Measurements from ENCODE around the gene FGFR3. TPM values are rescaled to one million over a fixed set of nuclear protein-coding genes. Genes with fewer than 3 reads are reported as not detected.
A peak's percentile ranks its signal among the peaks of the same experiment; 100 is the strongest.

The FGFR3 gene
- total and polyA plus RNA-seq, 9 of the 15 experiments (the other 6 are each of a cell fraction or from before 2014, with no cell fraction given), result 1.2 to 60.4 (median 12.7) TPM

GRCh38 chr4:1749826-1750225, 43.3 kb upstream of the FGFR3 start:
- FAIRE-seq, result no peak
- intact Hi-C loops (cut with micrococcal nuclease), result loop anchor here (5.0 kb wide), 2 partner anchors 157 to 437 kb away; no protein-coding TSS in a partner anchor
- TF ChIP-seq PCBP1 (IDR thresholded peaks at IDR 0.05; ENCODE audit: low read depth, low read length, poor library complexity, severe bottlenecking) (no peak), XRCC5 (IDR thresholded peaks at IDR 0.05; ENCODE audit: low read depth, low read length) (no peak), ZNF431 (CRISPR knock-in tag; IDR thresholded peaks at IDR 0.05) (no peak), SIN3B (IDR thresholded peaks at IDR 0.05; ENCODE audit: low read depth) (no peak), LEF1 (IDR thresholded peaks at IDR 0.05) (no peak)
- no TSS peak for BruUV-seq (replicated peaks)
- CTCF ChIA-PET (ENCODE audit: low intra/inter-chr PET ratio), result interaction anchor here (6.2 kb wide), 1 partner anchor 60 kb away, joined by 94 read pairs; no protein-coding TSS in a partner anchor
- H4K20me1 ChIP-seq (replicated peaks; ENCODE audit: control insufficient read depth, insufficient read depth, low read length), result no peaks in the 10 kb centered on the region
- no peaks in the 10 kb centered on the region for H3K27me3 ChIP-seq (ENCODE audit: control insufficient read depth in 2 of 2, insufficient read depth in 2 of 2, low read length in 2 of 2)
- no peak overlapping the region for H3K27ac ChIP-seq (ENCODE audit: extremely low read depth, low read depth, low read length)
- in situ Hi-C loops (cut with MboI), result no loop called here
- H3K9me3 ChIP-seq (replicated peaks; ENCODE audit: control insufficient read depth, insufficient read depth, low read depth, low read length), result no peaks in the 10 kb centered on the region
- DNase-seq (ENCODE audit: extremely low read depth in 1 of 4, low spot score in 3 of 4), result peak in 2 of 4 experiments; percentile 57 to 68
- POLR2A ChIA-PET, result no interaction called here
- no peak overlapping the region for H3K4me3 ChIP-seq
- H3K36me3 ChIP-seq (ENCODE audit: control insufficient read depth, insufficient read depth, low read length), result peaks cover 5% of the 10 kb centered on the region; the same call in 1 of the 3 replicates
- H3K9me1 ChIP-seq (ENCODE audit: control insufficient read depth, insufficient read depth, low read length), result peaks cover 5% of the 10 kb centered on the region
- no peak overlapping the region for H2AFZ ChIP-seq (ENCODE audit: low read depth, low read length)
- peaks cover 23 to 92% of the 10 kb centered on the region in 2 experiments for H3K4me1 ChIP-seq (replicated peaks in 1 of 2; ENCODE audit: control insufficient read depth in 2 of 2, insufficient read depth in 2 of 2, low read length in 2 of 2)
- H3K9ac ChIP-seq (ENCODE audit: insufficient read depth in 1 of 2, low read depth in 2 of 2, low read length in 2 of 2), result 0 out of 4 replicates have a peak overlapping the region, but pooled peaks of 1 of the 2 experiments have one; percentile 43
- no peaks in the 10 kb centered on the region for H3K79me2 ChIP-seq (ENCODE audit: control insufficient read depth, insufficient read depth, low read length)
- 14% methylated on average over 10 of the region's 14 CpGs for WGBS (ENCODE audit: insufficient coverage, low coverage, missing lambda C conversion rate)
- no peak for ATAC-seq
- H3K4me2 ChIP-seq (ENCODE audit: insufficient read depth, low read length), result no peak overlapping the region
